Loucy (cell line): Measurements from ENCODE around the gene PEAK3.

ENCODE experiments used
- H2AFZ ChIP-seq: fragments of 200-600 bp; sonication (generic); 2 replicates; pipeline ENCODE4 v1.6.0; 2016; ENCODE audit warnings: antibody characterized with exemption, mild to moderate bottlenecking, low read length, moderate library complexity
- H3F3A ChIP-seq: fragments of 200-600 bp; 2 replicates; pipeline ENCODE4 v1.6.0; 2016; ENCODE audit warnings: antibody characterized with exemption, low read depth, mild to moderate bottlenecking
- H3K27me3 ChIP-seq: fragments of 200-600 bp; sonication (generic); 2 replicates; pipeline ENCODE4 v1.6.1; 2014; ENCODE audit warnings: low read length, mild to moderate bottlenecking; ENCODE audit not compliant: insufficient read depth, poor library complexity, severe bottlenecking
- H3K36me3 ChIP-seq: fragments of 200-600 bp; sonication (generic); 2 replicates; pipeline ENCODE4 v1.6.1; 2016; ENCODE audit warnings: low read length; ENCODE audit not compliant: insufficient read depth
- H3K4me1 ChIP-seq: fragments of 200-600 bp; sonication (generic); 2 replicates; pipeline ENCODE4 v1.5.1; 2014; ENCODE audit warnings: low read length, mild to moderate bottlenecking; ENCODE audit not compliant: insufficient read depth, poor library complexity, severe bottlenecking
- H3K4me2 ChIP-seq: fragments of 200-600 bp; sonication (generic); 2 replicates; pipeline ENCODE4 v1.6.0; 2014; ENCODE audit warnings: antibody characterized with exemption, low read length, low read depth, mild to moderate bottlenecking; ENCODE audit not compliant: poor library complexity, severe bottlenecking
- H3K4me3 ChIP-seq: fragments of 200-600 bp; sonication (generic); 2 replicates; pipeline ENCODE4 v1.5.1; 2014; ENCODE audit warnings: low read length, mild to moderate bottlenecking, mixed read lengths; ENCODE audit not compliant: poor library complexity, severe bottlenecking
- H3K79me2 ChIP-seq: fragments of 200-600 bp; sonication (generic); 2 replicates; pipeline ENCODE4 v1.6.1; 2014; ENCODE audit warnings: low read length; ENCODE audit not compliant: insufficient read depth
- H3K9ac ChIP-seq: fragments of 200-600 bp; sonication (generic); 2 replicates; pipeline ENCODE4 v1.6.0; 2014; ENCODE audit warnings: mild to moderate bottlenecking, low read depth, low read length, moderate library complexity; ENCODE audit not compliant: poor library complexity, severe bottlenecking
- H3K9me2 ChIP-seq: fragments of 200-600 bp; sonication (generic); replicated peaks from 2 replicates; pipeline ENCODE4 v1.6.1; 2016; ENCODE audit warnings: low read depth, low read length, mixed read lengths
- H3K9me3 ChIP-seq: fragments of 200-600 bp; sonication (generic); 2 replicates; pipeline ENCODE4 v1.6.1; 2014; ENCODE audit warnings: mild to moderate bottlenecking, antibody characterized with exemption, low read length, low read depth; ENCODE audit not compliant: insufficient read depth
- H4K20me1 ChIP-seq: fragments of 200-600 bp; sonication (generic); 2 replicates; pipeline ENCODE4 v1.6.0; 2014; ENCODE audit warnings: antibody characterized with exemption, low read length, mild to moderate bottlenecking; ENCODE audit not compliant: insufficient read depth, poor library complexity, severe bottlenecking
- EZH2phosphoT487 ChIP-seq: fragments of 200-600 bp; IDR thresholded peaks from 2 replicates; pipeline ENCODE4 v1.6.1; 2018; ENCODE audit warnings: antibody characterized with exemption, mild to moderate bottlenecking, moderate library complexity, borderline replicate concordance
- TF ChIP-seq, protein P1 (sequence below): fragments of 200-600 bp; sonication (generic); conservative IDR thresholded peaks from 2 replicates; pipeline ENCODE4 v1.5.1; 2014; ENCODE audit warnings: mild to moderate bottlenecking, antibody characterized with exemption, low read length

PEAK3 gene

DNA sequence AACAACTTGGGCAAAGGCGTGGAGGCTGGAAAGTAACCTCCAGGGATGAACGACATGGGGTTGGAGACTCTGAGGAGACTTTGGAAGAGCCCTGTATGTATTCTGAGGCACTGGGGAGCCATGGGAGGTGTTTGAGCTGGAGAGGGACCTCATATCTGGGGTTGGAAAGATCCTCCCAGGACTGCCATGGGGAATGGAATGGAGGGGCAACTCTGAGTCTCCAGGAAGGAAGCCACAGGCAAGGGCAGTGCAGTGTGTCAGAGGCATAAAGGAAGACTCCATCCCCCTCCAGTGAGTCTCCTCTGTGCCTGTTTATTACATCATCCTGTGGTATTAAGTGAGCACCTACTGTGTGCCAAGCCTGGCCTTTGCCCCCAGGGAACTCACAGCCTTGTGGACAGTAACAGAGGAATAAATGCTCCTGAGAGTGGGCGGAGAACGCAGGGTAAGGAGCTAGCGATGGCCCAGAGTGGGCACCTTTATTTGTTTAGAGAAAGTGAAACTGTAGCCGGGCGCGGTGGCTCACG lies 7.7 kb downstream of the PEAK3 start:
- peaks cover 24% of the 10 kb centered on the region for H3K4me1 ChIP-seq
- H3K9me3 ChIP-seq: no peaks in the 10 kb centered on the region
- H3K9ac ChIP-seq: peak overlapping the region; percentile 54
- H3K79me2 ChIP-seq: peaks cover 63% of the 10 kb centered on the region
- H3K4me3 ChIP-seq: peak overlapping the region; percentile 94
- peaks cover 12% of the 10 kb centered on the region for H3K27me3 ChIP-seq
- H3K9me2 ChIP-seq: no peaks in the 10 kb centered on the region
- no peak for TF ChIP-seq EZH2phosphoT487
- TF ChIP-seq, protein P1, sequence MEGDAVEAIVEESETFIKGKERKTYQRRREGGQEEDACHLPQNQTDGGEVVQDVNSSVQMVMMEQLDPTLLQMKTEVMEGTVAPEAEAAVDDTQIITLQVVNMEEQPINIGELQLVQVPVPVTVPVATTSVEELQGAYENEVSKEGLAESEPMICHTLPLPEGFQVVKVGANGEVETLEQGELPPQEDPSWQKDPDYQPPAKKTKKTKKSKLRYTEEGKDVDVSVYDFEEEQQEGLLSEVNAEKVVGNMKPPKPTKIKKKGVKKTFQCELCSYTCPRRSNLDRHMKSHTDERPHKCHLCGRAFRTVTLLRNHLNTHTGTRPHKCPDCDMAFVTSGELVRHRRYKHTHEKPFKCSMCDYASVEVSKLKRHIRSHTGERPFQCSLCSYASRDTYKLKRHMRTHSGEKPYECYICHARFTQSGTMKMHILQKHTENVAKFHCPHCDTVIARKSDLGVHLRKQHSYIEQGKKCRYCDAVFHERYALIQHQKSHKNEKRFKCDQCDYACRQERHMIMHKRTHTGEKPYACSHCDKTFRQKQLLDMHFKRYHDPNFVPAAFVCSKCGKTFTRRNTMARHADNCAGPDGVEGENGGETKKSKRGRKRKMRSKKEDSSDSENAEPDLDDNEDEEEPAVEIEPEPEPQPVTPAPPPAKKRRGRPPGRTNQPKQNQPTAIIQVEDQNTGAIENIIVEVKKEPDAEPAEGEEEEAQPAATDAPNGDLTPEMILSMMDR: no peak
- H3F3A ChIP-seq: peaks cover 18% of the 10 kb centered on the region
- H3K4me2 ChIP-seq: peak overlapping the region; percentile 83
- no peak overlapping the region for H2AFZ ChIP-seq
- peaks cover 52% of the 10 kb centered on the region for H4K20me1 ChIP-seq
- peaks cover 19% of the 10 kb centered on the region; the same call in 1 of the 2 replicates for H3K36me3 ChIP-seq

- peaks cover 12% of the 10 kb centered on the region for H3K27me3 ChIP-seq
- no peak for TF ChIP-seq EZH2phosphoT487
- TF ChIP-seq, protein P1: peak; percentile 91
- peak overlapping the region; percentile 69 for H3K9ac ChIP-seq
- H3K4me3 ChIP-seq: peak overlapping the region; percentile 94
- H4K20me1 ChIP-seq: peaks cover 52% of the 10 kb centered on the region
- peak overlapping the region; percentile 83 for H3K4me2 ChIP-seq
- no peak overlapping the region for H2AFZ ChIP-seq
- H3K9me3 ChIP-seq: no peaks in the 10 kb centered on the region
- H3K79me2 ChIP-seq: peaks cover 63% of the 10 kb centered on the region
- peaks cover 19% of the 10 kb centered on the region; the same call in 1 of the 2 replicates for H3K36me3 ChIP-seq
- peaks cover 28% of the 10 kb centered on the region for H3K4me1 ChIP-seq
- no peaks in the 10 kb centered on the region for H3K9me2 ChIP-seq
- peaks cover 18% of the 10 kb centered on the region for H3F3A ChIP-seq
Observed at GRCh38 chr19:2273356-2274184, 8.4 kb downstream of the PEAK3 start.

GRCh38 chr19:2271234-2272103 lies 10.5 kb downstream of the PEAK3 start:
- no peak overlapping the region for H2AFZ ChIP-seq
- peaks cover 52% of the 10 kb centered on the region for H4K20me1 ChIP-seq
- peaks cover 18% of the 10 kb centered on the region for H3F3A ChIP-seq
- H3K79me2 ChIP-seq: peaks cover 63% of the 10 kb centered on the region
- TF ChIP-seq, protein P1: no peak
- TF ChIP-seq EZH2phosphoT487: no peak
- H3K9ac ChIP-seq: peak overlapping the region; percentile 96
- H3K9me3 ChIP-seq: no peaks in the 10 kb centered on the region
- H3K9me2 ChIP-seq: no peaks in the 10 kb centered on the region
- peak overlapping the region; percentile 83 for H3K4me2 ChIP-seq
- H3K27me3 ChIP-seq: peaks cover 12% of the 10 kb centered on the region
- H3K4me3 ChIP-seq: peak overlapping the region; percentile 94
- peaks cover 19% of the 10 kb centered on the region; the same call in 1 of the 2 replicates for H3K36me3 ChIP-seq
- H3K4me1 ChIP-seq: peaks cover 33% of the 10 kb centered on the region
